Measurements from ENCODE around the gene MLN.
A peak's percentile ranks its signal among the peaks of the same experiment; 100 is the strongest.

The MLN gene

DNA sequence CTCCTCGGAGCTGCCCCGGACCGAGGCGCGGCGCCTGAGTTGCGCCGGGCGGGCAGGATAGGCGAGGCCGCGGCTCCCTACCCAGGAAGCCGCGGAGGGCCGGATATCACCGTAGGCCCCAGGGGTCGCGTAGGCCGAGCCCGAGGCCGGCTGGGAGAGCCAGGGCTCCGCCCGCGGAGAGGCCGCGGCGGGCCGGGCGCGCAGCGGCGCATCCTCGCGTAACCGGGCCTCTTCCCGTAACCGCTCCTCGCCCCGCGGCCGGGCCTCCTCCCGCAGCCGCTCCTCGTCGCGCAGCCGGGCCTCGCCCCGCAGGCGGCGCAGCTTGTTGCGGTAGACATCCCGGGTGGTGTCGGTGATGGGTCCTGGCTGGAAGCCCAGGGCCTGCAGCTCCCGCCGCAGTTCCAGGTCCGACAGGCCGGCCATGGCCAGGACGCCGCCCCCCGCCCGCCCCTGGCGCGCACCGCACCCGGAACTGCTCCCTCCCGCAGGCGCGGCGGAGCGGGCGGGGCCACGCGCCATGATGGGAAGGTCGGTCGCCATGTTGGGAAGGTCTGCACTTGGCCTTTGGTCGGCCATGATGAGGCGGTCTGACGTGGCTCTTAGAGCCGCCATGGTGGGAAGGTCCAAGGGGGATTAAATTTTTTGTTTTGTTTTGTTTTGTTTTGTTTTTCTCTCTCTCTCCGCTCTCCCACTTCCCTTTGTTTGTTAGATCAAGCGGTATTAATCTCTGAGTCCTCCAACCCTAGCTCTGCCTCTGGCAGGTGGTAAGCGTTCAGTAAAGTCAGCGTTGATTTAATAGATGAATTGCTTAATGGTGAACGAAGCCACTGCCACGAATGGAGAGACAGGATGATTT is 14.9 kb downstream of the MLN start, which contains the start of gene LEMD2:
TSS of gene LEMD2 (minus strand) at position 437 of the 856 bp plus-strand sequence. CDS start at position 423, 14 bp downstream.
- DNase-seq (ENCODE audit: low read depth) = peak; percentile 89

DNA sequence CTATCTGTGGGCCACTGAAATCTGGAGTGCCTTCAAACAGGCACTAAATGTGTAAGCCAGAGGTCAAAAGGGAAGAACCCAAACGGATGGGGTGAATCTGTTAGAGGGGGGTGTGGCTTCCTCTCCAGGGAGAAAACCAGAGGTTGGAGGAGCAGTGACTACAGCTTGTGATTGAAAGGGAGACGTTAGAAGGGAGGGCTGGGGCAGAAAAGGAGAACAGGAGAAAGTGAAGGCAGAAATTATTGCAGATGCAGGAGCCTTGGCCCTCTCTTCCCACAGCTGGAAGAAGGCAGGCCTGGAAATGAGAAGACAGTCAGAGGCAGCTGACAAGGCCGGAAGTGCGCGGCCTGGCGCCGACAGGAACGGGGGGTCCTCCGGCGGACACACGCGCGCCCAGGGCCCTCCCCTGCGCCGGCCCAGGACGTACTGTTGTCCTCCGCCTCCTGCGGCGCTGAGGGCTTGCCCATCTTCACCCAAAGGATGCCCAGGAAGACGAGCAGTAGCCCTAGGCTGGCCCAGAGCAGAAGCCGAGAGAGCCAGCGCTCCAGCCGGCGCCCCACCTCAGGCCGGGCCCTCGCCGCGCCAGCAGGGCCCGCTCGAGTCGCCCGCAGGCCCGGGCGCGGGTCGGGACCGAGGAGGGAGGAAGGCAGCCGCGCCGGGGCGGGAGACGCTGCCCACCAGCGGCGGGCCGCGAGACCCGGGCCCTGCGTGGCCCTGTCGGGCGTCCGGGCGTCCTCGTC is 15.7 kb downstream of the MLN start:
- DNase-seq (ENCODE audit: low read depth) = peak; percentile 26

DNA sequence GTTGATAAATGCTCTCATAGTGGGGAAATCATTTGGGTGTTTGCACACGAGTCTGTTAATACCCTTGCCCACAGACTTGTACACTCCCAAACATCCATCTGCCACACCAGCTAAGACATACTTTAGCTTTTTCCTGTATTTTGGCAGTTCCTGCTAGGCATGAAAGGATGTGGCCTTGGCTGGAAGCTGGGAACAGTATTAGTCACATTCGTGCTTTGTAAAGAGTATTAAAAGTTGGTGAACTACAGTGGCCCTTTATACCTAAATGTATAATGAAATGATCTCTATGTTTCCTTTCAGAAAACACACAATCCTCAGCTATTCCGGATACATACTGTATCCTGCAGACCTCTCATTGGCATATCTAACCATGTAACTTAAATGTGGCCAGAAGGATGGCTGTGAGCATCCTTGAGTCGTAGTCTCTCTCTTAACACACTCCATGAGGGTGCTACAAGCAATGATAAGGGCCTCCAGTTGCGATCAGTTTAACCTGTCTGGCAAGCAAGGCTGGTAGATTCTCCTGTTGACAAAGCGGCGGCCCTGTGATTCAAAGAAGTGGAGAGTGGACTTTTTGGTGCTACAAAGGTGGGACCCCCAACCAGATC is 16.4 kb downstream of the MLN start:
- DNase-seq (ENCODE audit: low read depth) = no peak

DNA sequence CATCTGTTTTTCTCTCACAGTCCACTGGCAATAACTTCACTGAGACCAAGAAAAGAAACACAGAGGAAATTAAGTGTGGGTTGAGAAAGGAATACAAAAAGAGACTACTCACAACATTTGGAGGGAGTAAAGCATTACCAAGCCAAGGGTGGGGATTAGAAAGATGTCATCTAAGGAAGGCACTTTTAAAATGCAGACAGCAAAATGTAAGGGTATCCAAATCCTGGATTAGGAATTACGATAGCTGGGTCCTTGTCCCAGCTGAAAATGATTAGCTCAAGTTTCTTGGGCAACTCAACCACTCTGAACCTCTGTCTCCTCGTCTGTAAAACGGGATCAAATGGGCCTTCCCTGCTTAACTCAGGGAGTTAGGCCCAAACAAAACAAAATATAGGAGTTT is 17.1 kb downstream of the MLN start:
- DNase-seq (ENCODE audit: low read depth) = no peak

DNA sequence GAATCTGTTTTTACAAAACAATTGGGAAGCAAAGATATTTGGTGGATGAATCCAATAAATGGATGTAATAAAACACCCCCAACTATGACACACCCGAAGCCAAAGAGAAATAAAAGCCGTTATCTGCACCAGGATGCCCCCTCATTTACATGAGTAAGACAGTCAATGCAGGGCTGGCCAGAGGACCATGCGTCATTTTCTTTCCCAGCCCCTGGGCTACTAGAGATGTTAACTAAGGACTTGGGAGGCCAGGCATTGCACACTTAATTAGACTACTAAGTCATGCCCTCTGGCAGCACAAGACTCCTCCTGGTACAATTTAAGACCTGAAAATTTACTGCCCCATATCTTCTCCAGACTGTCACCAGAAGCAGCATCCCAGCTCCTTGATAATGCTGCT is 18.0 kb downstream of the MLN start:
- no peak for DNase-seq (ENCODE audit: low read depth)

DNA sequence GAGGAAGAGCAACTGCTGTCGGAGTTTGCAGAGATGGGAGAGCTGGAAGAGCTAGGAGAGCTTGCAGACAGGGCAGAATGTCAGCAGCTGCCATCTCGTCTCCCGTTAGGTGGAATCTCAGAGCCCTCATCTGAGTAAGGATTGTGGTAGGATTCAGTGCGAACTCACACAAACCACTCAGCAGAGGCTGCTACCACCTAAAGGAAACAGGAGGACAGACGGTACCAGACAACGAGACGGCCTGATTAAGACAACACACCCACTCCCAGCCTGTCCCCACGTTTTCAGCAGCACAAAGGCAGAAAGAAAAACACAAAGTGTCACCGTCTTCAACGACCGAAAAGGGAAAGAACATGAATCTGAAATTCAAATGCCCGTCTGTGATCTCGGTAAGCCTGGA is 19.0 kb downstream of the MLN start:
- DNase-seq (ENCODE audit: low read depth) = no peak

DNA sequence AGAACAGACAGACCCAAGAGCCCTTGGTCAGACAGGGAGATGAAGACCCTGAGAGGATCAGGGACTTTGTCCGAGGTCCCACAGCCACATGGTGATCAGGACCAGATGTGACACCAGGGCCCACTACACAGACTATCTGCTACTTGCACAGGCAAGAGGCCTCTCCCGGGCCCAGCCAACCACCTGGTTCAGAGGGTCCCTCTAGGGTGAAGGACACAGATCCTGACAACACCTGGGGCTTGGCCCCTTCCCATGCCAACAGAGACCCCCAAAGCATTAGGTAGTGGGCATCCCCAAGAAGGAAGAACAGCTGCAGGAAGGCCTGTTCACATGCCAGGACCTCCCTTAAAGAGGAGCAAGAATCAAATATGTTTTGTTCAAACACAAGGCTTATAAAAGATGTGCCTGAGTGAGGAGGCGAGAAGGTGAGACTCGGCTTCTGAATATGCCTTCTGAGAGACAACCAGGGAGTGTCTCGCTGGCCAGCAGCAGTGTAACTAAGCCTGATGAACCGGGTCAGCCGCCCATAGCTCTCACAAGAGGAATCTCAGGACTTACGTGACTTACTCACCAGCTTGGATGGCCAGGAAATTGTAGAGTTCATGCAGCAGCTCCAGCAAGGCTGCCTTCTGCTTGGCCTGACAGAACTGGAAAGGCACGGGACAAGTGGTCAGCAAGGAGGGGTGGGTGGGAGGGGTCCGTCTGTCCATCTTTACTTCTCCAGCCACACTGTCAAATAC is 19.9 kb downstream of the MLN start:
- DNase-seq (ENCODE audit: low read depth) = no peak

DNA sequence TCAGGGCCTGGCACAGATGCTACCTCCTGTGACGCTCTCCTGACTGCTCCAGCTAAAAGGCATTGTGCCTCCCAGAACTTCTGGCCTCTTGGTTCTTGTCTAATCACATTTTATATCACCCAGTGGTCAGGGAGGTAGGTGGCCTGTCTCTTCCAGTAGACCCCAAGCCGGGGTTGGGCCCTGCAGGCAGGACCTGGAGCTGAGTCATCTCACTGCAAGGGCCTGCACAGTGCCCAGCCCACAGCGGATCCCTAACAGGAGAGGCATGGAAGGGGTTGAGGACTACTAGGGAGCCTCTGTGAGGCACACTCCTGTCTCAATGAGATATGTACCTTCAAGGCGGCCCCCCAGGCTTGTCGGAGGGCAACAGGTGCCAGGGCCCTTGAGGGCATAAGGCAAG is 21.2 kb downstream of the MLN start:
- no peak for DNase-seq (ENCODE audit: low read depth)

DNA sequence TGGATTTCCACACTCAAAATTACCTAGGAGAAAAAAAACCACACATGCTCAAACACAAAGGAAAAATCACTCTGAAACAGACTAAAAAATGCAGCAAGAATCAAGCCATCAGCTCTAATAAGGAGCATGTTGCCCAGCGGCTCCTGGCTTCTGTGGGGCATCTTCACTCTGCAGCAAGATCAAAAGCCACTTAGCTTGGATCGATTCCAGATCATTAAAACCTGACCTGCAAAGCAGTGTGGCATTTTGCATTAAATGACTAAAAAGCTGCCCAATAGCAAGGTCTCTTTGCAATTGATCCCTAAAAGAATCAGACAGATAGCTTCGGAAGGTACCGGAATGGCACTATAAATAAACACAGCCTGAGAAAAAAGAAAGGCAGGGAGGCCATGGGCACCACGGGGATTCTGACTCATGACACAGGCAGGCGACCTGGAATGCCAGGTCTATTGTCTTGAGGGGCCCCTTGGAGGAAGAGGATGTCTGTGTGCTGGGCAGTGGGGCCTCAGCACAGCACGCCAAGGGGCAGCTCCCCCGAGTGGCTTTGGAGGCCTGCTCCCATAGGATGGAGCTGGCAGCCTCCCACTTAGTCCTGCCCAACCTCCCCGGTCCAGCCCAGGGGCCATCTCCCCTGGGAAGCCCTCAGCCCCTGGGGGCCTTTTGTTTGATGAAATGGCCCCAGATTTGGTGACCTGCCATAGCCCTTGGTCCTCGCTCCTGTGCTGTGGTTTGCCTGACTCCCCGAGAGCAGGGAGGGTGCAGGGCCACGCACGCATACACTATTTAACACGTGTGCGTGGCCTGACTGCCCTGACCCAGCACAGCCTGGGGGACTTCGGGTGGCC is 22.4 kb downstream of the MLN start:
- DNase-seq (ENCODE audit: low read depth) = no peak

DNA sequence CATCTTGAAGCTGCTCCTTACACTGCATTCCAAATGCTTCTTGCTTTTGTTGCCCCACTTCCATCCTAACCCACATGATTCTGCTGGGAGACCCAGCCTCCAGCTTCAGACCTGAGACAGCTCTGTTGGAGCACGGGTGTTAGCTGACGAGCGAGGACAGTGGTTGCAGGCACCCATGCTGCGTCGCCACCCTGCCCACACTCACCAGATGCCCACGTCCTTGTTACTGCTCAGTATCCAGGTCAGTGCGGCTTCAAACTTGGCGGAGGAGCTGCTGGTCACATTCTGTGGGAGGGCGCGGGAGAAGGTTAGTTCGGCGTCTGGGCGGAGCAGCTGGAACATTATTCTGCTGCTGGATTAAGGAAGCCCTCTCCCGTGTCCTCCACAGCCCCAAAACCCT is 23.9 kb downstream of the MLN start:
- DNase-seq (ENCODE audit: low read depth) = no peak

DNA sequence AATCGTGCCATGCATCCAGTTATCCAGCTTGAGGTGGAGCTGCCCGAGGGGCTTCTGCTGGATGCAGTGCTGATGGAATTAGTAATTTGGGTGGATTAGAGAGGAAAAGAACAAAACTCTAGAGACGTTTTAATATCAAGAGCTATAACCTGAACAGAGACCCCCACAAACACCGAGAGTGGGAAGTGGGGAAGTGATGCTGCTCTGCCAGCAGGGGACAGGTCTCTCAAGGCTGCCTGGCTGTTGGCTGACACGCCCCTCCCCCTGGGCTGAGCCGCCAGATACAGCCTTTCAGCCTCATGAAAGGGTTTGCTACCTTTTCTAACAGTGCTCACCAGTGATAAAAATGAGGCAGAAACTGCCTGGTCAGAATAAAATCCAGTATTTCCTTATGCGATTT is 24.5 kb downstream of the MLN start:
- DNase-seq (ENCODE audit: low read depth) = no peak

DNA sequence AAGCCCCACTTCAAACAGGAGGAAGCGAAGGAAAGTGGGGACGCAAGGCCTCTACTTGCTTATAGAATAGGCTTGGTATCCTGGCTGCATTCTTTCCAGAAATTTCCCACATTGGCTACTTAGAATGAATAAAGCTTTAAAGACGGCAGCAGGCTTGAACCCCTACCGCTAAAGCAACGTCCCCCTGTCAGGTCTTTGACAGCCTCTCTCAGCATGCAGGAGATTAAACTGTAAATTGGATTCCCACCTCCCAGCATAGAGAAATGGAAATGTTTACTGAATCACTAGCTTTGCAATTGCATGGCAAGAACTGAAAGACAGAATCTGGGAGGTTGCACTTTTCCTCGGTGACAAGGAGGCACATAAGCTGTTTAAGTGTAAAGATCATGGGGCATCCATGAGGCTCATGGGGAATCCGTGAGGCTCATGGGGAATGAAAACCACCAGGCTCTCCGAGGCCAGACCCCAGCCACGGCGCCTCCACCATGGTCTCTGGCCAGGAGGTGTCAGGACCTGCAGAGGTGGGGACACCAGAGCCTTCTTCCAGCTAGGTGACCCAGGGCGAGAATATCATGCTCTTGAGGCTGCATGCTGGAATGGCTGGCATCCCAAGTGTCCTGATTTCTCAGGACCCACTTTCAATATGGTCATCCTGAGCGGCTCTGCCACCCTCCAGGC is 25.2 kb downstream of the MLN start:
- DNase-seq (ENCODE audit: low read depth) = no peak

DNA sequence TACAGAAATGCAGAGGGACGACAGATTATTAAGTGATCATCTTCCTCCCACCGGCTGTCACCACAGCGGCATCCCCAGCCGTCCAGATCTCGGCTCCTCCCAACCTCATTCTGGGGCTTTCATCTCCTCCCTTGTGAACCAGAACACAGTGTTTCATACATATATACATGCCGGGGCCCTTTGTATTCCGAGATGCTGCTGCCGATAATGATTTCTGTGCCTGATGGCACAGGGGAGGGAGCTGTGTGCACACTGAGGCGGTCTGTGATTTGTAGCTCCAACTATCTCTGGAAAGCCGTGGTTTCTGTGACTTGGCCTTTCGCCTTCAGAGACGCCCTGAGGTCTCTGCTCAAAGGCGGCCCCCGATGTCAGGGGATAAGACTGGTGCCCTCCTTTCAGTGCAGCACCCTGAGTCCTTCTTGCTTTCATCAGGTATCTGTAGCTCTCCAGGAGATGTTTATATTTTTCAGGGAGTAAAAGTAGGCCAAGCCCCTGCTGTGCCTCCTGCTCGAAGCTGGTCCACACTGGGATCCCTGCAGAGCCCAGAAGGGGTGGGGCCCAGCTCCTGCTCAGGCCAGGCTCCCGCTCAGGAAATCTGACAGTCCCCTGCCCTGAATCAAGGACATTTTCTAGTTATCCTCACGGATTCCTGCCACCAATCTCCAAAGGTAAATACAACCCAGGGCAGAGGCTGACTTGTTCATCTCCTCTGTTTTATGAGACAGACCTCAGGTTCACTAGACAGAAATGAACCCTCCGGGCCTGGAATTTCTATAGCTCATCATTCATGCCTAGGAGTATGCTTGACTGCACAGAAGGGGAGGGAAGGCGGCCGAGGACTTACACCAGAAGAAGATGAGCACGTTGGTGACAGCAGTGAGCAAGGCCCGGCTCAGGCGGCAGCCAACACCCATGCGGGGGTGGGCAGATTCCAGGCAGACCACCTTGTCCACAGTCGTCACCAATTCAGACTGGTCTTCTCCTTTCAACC is 26.1 kb downstream of the MLN start:
- DNase-seq (ENCODE audit: low read depth) = no peak

DNA sequence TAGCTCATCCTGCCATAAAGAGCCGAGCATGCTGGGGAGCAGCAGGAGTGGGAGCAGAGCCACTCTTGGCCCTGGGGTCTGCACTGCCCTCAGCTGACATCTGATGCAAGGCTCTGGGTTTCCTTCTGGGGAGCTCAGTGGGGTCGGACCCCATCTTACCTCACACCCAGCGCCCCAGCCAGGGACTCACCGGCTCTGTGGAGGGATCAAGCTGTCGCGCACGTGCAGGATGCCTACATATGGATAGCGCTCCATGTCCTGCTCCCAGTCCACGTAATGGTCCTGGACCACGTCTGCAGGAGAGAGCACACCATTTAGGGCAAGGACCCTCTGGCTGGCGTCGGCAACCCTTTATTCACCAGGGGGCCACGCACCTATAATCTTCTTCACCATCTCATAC is 27.0 kb downstream of the MLN start:
- no peak for DNase-seq (ENCODE audit: low read depth)

DNA sequence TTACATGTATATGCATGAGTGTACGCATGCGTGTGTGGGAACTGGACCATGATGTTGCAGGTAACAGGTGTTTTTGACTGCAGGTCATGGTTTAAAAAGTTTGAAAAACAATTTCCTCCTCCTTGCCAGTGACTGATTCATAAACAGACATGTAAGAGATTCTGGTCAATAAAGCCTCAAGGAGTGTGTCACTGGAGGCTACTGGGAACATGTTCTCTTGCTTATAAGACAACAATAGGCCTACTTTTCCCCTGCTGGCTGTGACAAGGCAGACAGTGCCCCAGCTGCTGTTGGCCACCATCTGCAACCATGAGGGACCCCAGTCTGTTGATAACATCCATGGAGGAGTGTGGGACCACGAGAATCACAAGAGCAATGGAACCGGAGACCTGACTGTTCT is 27.6 kb downstream of the MLN start:
- no peak for DNase-seq (ENCODE audit: low read depth)

DNA sequence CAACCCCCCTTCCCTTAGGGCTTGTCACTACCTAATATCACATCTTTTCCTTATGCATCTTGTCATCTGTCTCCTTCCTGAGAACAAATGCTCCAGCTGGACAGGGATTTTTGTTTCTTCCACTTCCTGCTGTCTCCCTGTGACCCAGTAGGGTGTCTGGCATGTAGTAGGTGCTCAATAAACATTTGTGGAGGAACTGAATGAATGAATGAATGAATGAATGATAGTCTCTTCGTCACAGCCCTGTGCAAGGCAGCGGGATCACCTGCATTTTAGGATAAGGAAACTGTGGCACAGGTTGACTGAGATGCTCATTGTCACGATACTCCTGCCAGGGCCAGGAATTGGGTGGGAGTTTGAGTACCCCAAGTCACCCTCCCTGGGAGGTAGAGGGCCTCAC is 29.0 kb downstream of the MLN start:
- DNase-seq (ENCODE audit: low read depth) = no peak

DNA sequence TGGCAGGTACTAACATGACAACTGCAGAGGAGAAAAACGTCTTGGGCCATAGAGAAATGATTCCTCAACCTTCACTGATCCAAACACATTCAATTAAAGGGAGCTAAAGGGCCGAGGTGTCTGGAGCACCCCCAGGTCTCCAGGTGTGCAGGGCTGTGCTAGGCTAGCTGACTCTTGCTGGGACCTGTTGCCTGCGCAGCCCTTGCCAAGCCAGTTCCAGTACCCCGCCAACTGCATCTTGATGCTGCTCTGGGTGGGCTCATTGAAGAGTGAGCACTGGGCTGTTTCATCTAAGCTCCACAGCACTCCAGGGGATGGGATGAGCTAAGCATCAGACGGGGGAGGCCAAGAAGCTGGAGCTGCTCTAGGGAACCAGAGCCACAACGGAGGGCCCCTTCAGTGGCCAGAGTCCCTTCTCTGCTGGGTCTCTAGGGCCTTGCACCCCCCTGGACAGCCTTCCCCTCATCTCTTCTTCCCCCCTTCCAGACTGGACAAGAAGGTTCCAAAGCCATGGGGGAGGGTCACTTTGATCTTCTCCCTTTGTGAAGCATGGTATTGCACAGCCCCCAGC is 30.8 kb downstream of the MLN start:
- DNase-seq (ENCODE audit: low read depth) = no peak

DNA sequence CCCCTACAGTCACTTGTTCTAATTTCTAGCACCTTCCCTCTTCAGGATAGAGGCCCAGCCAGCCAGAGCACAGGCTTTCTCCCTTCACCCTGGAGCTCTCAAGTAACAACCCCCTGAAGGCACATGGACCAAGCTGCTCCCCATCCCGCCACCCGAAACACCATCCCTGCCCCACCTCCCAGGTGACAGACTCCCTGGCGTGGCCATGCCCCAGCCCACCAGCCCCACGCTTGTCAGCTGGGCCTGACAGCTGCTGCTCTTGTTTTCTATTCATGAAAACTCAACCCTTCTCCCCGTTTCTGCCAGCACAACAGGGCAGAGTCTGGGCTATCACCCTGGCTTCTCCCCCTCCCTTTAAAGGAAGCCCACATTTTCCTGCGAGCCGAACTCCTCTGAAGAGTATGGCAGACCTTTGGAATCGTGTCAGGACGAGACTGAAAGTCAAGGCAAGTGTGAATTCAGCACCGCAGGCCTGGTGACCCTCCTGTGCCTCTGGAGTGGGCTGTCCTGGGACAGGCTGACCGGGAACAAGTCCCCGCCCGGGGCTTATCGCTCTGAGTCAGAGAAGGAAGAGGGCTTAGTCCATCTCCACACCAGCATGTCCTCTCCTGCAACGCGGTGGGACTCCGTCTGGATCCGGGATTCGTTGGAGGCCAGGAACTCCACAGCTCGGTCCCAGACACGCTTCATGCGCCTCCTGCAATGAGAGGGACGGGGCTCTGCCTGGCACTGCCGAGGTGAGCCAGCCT is 31.5 kb downstream of the MLN start:
- no peak for DNase-seq (ENCODE audit: low read depth)

Measured in stimulated activated CD8-positive, alpha-beta memory T cell treated with anti-CD3 and anti-CD28 coated beads, Interleukin-15, amount 100 ng/mL, for 24 hours (primary cell).